ENCODE data around the gene BCL11B. TPM values are rescaled to one million over a fixed set of nuclear protein-coding genes. Genes with fewer than 3 reads are reported as not detected.

The BCL11B gene
- total and polyA plus RNA-seq, 10 of the 15 experiments (the other 5 are each of a cell fraction or from before 2014, with no cell fraction given), result 0.38 to 5.5 (median 1.3) TPM

- RAD21 ChIA-PET (ENCODE audit: unreplicated experiment), result no interaction called here
- POLR2A ChIA-PET, result no interaction called here
- in situ Hi-C loops (cut with MboI) (no loop called here), intact Hi-C loops (cut with micrococcal nuclease; ENCODE audit: unreplicated experiment) (no loop called here)
- Histone ChIP-seq H3K9ac (ENCODE audit: control insufficient read depth, insufficient read depth, low read length) (no peak overlapping the region), H3K36me3 (ENCODE audit: control insufficient read depth in 2 of 2, insufficient read depth in 2 of 2, low read length in 1 of 2) (no peaks in the 10 kb centered on the region), H3K9me3 (replicated peaks; ENCODE audit: control insufficient read depth, insufficient read depth, low read length) (no peaks in the 10 kb centered on the region; the same call in 2 of the 3 replicates), H3K79me2 (ENCODE audit: control insufficient read depth, insufficient read depth, low read length) (no peaks in the 10 kb centered on the region), H2AFZ (ENCODE audit: control insufficient read depth, low read depth, low read length) (no peak overlapping the region), H3K27ac (ENCODE audit: control insufficient read depth, insufficient read depth) (no peak overlapping the region), H3K4me3 (no peak overlapping the region), H4K20me1 (ENCODE audit: control insufficient read depth, insufficient read depth) (no peaks in the 10 kb centered on the region), H3K4me1 (ENCODE audit: control insufficient read depth, insufficient read depth, low read length) (no peaks in the 10 kb centered on the region), H3K27me3 (replicated peaks in 1 of 2; ENCODE audit: control insufficient read depth in 2 of 2, insufficient read depth in 2 of 2, low read length in 1 of 2) (no peaks in the 10 kb centered on the region), H3K4me2 (ENCODE audit: control insufficient read depth, insufficient read depth) (no peak overlapping the region)
- SMC1A ChIA-PET (ENCODE audit: uncharacterized antibody, unreplicated experiment), result no interaction called here
- 28% methylated on average over 10 of the region's 10 CpGs for WGBS (ENCODE audit: insufficient coverage, insufficient replicate concordance, low lambda C conversion rate, missing lambda C conversion rate)
- BruUV-seq (replicated peaks), result no TSS peak
- no peak for DNase-seq (ENCODE audit: low read depth, low spot score)
- TF ChIP-seq ZNF24 (IDR thresholded peaks at IDR 0.05) (no peak), ZZZ3 (IDR thresholded peaks at IDR 0.05; ENCODE audit: control insufficient read depth, insufficient read length, low read depth) (no peak), FOXK2 (IDR thresholded peaks at IDR 0.05) (no peak), TCF12 (IDR thresholded peaks at IDR 0.05; ENCODE audit: low read depth, low read length) (no peak), ESRRA (IDR thresholded peaks at IDR 0.05; ENCODE audit: low read length) (no peak), MEF2B (IDR thresholded peaks at IDR 0.05; ENCODE audit: partially characterized antibody, poor library complexity, severe bottlenecking) (no peak), REST (IDR thresholded peaks at IDR 0.05; ENCODE audit: low read depth, low read length) (no peak), CEBPB (IDR thresholded peaks at IDR 0.05; ENCODE audit: borderline replicate concordance in 1 of 2, low read depth in 2 of 2, low read length in 2 of 2) (no peak), FOS (IDR thresholded peaks at IDR 0.05; ENCODE audit: borderline replicate concordance, extremely low read depth, insufficient read length) (no peak), PML (IDR thresholded peaks at IDR 0.05; ENCODE audit: low read length) (no peak), BACH1 (IDR thresholded peaks at IDR 0.05; ENCODE audit: borderline replicate concordance) (no peak), CREB1 (IDR thresholded peaks at IDR 0.05; ENCODE audit: low read depth) (no peak), CHD2 (IDR thresholded peaks at IDR 0.05; ENCODE audit: borderline replicate concordance, low read depth, low read length) (no peak), POLR2AphosphoS2 (IDR thresholded peaks at IDR 0.05; ENCODE audit: low read depth, low read length) (no peak), NR2C1 (IDR thresholded peaks at IDR 0.05) (no peak)
- FAIRE-seq, result no peak
- no peak for ATAC-seq
- CTCF ChIA-PET, result no interaction called here
These were observed 146.9 kb downstream of the BCL11B start for GRCh38 chr14:99125113-99125512.
